Vagina (tissue), 2 donors: ENCODE data around the gene ARHGAP42.

Experiments used
- POLR2A ChIP-seq, 2 donors: fragments of 450-650 bp; IDR thresholded peaks; one replicate each; pipeline ENCODE4 v1.6.1; 2017; ENCODE audit warnings: antibody characterized with exemption in 2 of 2, mild to moderate bottlenecking in 2 of 2, moderate library complexity in 2 of 2
- POLR2AphosphoS5 ChIP-seq, 2 donors: sonication (generic); formaldehyde crosslinking; IDR thresholded peaks; one replicate each; pipeline ENCODE4 v1.9.0; 2017; ENCODE audit warnings: antibody characterized with exemption in 2 of 2, mild to moderate bottlenecking in 2 of 2, low read depth in 1 of 2; ENCODE audit not compliant: insufficient read depth in 1 of 2
- TF ChIP-seq, protein P1 (sequence below), 3 experiments: fragments of 450-650 bp in 2 of 3; fragments of 200-600 bp in 1 of 3; sonication (generic) in 1 of 3; IDR thresholded peaks; one replicate each; pipeline ENCODE4 v1.5.1; 2017 to 2019; ENCODE audit warnings: antibody characterized with exemption in 3 of 3, mild to moderate bottlenecking in 2 of 3, moderate library complexity in 2 of 3

DNA sequence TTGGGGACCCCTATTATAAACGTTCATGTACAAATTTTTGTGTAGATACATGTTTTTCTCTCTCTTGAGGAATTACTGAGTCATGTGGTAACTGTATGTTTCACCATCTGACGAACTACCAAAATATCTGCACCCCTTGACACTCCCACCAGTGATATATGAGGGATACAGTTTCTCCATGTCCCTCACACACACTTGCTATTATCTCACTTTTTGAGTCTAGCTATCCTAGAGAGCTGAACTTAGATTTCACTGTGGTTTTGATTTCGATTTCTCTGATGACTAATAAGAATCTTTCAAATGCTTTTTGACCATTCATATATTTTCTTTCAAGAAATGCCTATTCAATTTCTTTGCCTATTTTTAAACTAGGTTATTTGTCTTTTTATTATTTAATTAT lies 242.3 kb downstream of the ARHGAP42 start:
- TF ChIP-seq, protein P1, sequence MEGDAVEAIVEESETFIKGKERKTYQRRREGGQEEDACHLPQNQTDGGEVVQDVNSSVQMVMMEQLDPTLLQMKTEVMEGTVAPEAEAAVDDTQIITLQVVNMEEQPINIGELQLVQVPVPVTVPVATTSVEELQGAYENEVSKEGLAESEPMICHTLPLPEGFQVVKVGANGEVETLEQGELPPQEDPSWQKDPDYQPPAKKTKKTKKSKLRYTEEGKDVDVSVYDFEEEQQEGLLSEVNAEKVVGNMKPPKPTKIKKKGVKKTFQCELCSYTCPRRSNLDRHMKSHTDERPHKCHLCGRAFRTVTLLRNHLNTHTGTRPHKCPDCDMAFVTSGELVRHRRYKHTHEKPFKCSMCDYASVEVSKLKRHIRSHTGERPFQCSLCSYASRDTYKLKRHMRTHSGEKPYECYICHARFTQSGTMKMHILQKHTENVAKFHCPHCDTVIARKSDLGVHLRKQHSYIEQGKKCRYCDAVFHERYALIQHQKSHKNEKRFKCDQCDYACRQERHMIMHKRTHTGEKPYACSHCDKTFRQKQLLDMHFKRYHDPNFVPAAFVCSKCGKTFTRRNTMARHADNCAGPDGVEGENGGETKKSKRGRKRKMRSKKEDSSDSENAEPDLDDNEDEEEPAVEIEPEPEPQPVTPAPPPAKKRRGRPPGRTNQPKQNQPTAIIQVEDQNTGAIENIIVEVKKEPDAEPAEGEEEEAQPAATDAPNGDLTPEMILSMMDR (IDR thresholded peaks at IDR 0.05) = no peak
- no peak for TF ChIP-seq POLR2AphosphoS5 (IDR thresholded peaks at IDR 0.05; ENCODE audit: insufficient read depth in 1 of 2, low read depth in 1 of 2)
- no peak for TF ChIP-seq POLR2A (IDR thresholded peaks at IDR 0.05)
